ENCODE measurements around the gene ZC3H18. TPM values are rescaled to one million over a fixed set of nuclear protein-coding genes. Genes with fewer than 3 reads are reported as not detected.
A peak's percentile ranks its signal among the peaks of the same experiment; 100 is the strongest.

The ZC3H18 gene
- total RNA-seq, 6 experiments from 2014 or later = 8.7 to 22.8 (median 16.4) TPM

- DNase-seq = no peak
- ATAC-seq = peak in 3 of 4 donors; percentile 4 to 46 (median 29)
Observed at GRCh38 chr16:88536971-88537751, 33.0 kb upstream of the ZC3H18 start.

GRCh38 chr16:88537859-88538258 is 32.3 kb upstream of the ZC3H18 start:
- TF ChIP-seq CTCF (IDR thresholded peaks at IDR 0.05) (no peak), POLR2A (IDR thresholded peaks at IDR 0.05) (no peak)

More at GRCh38 chr16:88536971-88537751, 33.0 kb upstream of the ZC3H18 start:
- Histone ChIP-seq H3K4me3 (no peak overlapping the region), H3K4me1 (no peaks in the 10 kb centered on the region), H3K9me3 (no peaks in the 10 kb centered on the region), H3K36me3 (no peaks in the 10 kb centered on the region), H3K27me3 (no peaks in the 10 kb centered on the region), H3K27ac (no peak overlapping the region)
- intact Hi-C loops (cut with DNase I) = no loop called here
- WGBS (ENCODE audit: insufficient coverage, low coverage, low lambda C conversion rate, missing lambda C conversion rate) = 73% methylated on average over 4 of the region's 31 CpGs
- no peak for TF ChIP-seq CTCF (IDR thresholded peaks at IDR 0.05)
- TF ChIP-seq POLR2A (IDR thresholded peaks at IDR 0.05) = no peak

GRCh38 chr16:88538366-88539060 is 31.7 kb upstream of the ZC3H18 start:
- intact Hi-C loops (cut with DNase I) = no loop called here
- no peaks in the 10 kb centered on the region for H3K36me3 ChIP-seq
- DNase-seq (peak in 1 of 3 donors; percentile 44), ATAC-seq (peak in 2 of 4 donors; percentile 3 to 30)
- no peak overlapping the region for H3K27ac ChIP-seq
- WGBS (ENCODE audit: insufficient coverage, low coverage, low lambda C conversion rate, missing lambda C conversion rate) = 21% methylated on average over 11 of the region's 23 CpGs
- TF ChIP-seq POLR2A (IDR thresholded peaks at IDR 0.05) (no peak), CTCF (IDR thresholded peaks at IDR 0.05) (no peak)
- no peaks in the 10 kb centered on the region for H3K27me3 ChIP-seq
- H3K9me3 ChIP-seq = peaks cover 0 to 5% (median under 1%) of the 10 kb centered on the region in 4 donors
- H3K4me3 ChIP-seq = no peak overlapping the region
- no peaks in the 10 kb centered on the region for H3K4me1 ChIP-seq

More at GRCh38 chr16:88537859-88538258, 32.3 kb upstream of the ZC3H18 start:
- Histone ChIP-seq H3K36me3 (no peaks in the 10 kb centered on the region), H3K4me3 (no peak overlapping the region), H3K27ac (no peak overlapping the region), H3K4me1 (no peaks in the 10 kb centered on the region), H3K27me3 (no peaks in the 10 kb centered on the region), H3K9me3 (no peaks in the 10 kb centered on the region)
- intact Hi-C loops (cut with DNase I) = no loop called here
- no peak for DNase-seq
- no peak for ATAC-seq
- WGBS (ENCODE audit: insufficient coverage, low coverage, low lambda C conversion rate, missing lambda C conversion rate) = 56% methylated on average over 3 of the region's 4 CpGs

- TF ChIP-seq POLR2A (IDR thresholded peaks at IDR 0.05) (no peak), CTCF (IDR thresholded peaks at IDR 0.05) (no peak)
- no peaks in the 10 kb centered on the region for H3K4me1 ChIP-seq
Observed at GRCh38 chr16:88539261-88539651, 30.9 kb upstream of the ZC3H18 start.

More at GRCh38 chr16:88539261-88539651, 30.9 kb upstream of the ZC3H18 start:
- no peaks in the 10 kb centered on the region for H3K36me3 ChIP-seq
- intact Hi-C loops (cut with DNase I) = no loop called here
- no peak overlapping the region for H3K27ac ChIP-seq
- no peaks in the 10 kb centered on the region for H3K27me3 ChIP-seq
- ATAC-seq (no peak), DNase-seq (no peak)
- no peak overlapping the region for H3K4me3 ChIP-seq
- 29% methylated on average over 4 of the region's 12 CpGs for WGBS (ENCODE audit: insufficient coverage, low coverage, low lambda C conversion rate, missing lambda C conversion rate)
- H3K9me3 ChIP-seq = peaks cover 0 to 9% (median 1%) of the 10 kb centered on the region in 4 donors

All from right lobe of liver (tissue), 6 donors.